Progenitor cell of endocrine pancreas (in vitro differentiated cells): ENCODE measurements around the gene C11orf58. TPM values are rescaled to one million over a fixed set of nuclear protein-coding genes. Genes with fewer than 3 reads are reported as not detected.

Experiments used
- DNase-seq: peaks from one replicate; pipeline ENCODE4 v3.0.0; 2021; ENCODE audit warnings: low spot score; ENCODE audit not compliant: unreplicated experiment
- H3K27ac Mint-ChIP-seq: 2 replicates; pipeline ENCODE4 v1.8.0; 2021; ENCODE audit warnings: mild to moderate bottlenecking, moderate library complexity, mixed read lengths
- H3K27me3 Mint-ChIP-seq: 2 replicates; pipeline ENCODE4 v1.8.0; 2021; ENCODE audit warnings: mixed read lengths
- H3K36me3 Mint-ChIP-seq: 2 replicates; pipeline ENCODE4 v1.8.0; 2022; ENCODE audit warnings: mixed read lengths; ENCODE audit not compliant: insufficient read depth
- H3K4me1 Mint-ChIP-seq: 2 replicates; pipeline ENCODE4 v1.8.0; 2021; ENCODE audit warnings: low read depth, mixed read lengths
- H3K4me3 Mint-ChIP-seq: 2 replicates; pipeline ENCODE4 v1.8.0; 2021; ENCODE audit warnings: low read depth, mild to moderate bottlenecking, moderate library complexity, mixed read lengths
- H3K9me3 Mint-ChIP-seq: 2 replicates; pipeline ENCODE4 v1.8.0; 2021; ENCODE audit warnings: low read depth, mixed read lengths
- total RNA-seq: library from RNA; stranded (reverse); gene quantifications from 2 replicates; pipeline ENCODE4 v1.2.1, GENCODE V29; 2021
- TF ChIP-seq, protein P1 (sequence below): fragments of 200-600 bp; sonication (generic); IDR thresholded peaks from one replicate; pipeline ENCODE4 v1.5.0; 2021; ENCODE audit warnings: antibody characterized with exemption, mild to moderate bottlenecking; ENCODE audit not compliant: unreplicated experiment

C11orf58 gene
- total RNA-seq, 1 donor from 2014 or later = 162 TPM

DNA sequence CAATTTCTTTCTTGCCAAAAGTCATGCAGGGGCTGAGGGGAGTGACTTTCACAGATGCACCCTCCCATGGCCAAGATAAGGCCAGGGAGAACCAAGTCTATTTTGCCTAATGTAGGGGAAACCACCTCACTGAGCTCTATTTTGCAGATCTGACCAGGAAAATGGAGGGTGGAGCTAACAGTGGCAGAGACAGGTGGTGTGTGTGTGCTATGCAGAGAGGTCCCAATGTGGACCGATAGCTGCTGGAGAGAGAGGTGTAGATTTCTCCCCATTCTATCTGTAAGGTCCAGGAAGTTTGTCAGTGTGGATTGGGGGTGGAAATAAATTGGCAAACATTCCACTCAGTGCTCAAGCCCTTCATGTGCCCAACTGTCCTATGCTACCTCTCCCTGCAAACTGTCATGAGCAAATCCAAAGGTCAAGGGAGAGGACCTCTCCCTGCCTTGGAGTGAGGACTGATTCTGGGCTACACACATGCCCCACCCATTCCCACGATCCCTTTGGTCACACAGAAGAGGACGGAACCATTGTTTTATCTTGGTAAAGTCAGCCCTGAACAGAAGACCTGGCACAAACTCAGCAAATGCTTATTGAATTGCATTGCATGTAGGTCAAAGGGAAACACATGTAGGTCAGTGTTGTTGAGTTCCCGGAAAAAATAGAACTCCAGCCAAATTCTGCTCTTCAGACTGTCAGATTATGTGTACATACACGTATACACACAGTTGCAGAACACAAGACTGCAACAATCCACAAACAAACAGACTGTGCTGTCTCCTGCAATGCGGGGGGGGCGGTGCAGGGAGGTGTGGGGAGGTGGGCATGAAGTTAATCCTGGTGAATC, 65.9 kb downstream of the C11orf58 start:
- H3K36me3 Mint-ChIP-seq = peaks cover 26% of the 10 kb centered on the region
- no peaks in the 10 kb centered on the region for H3K27me3 Mint-ChIP-seq
- H3K9me3 Mint-ChIP-seq = no peaks in the 10 kb centered on the region
- DNase-seq = no peak
- no peak overlapping the region for H3K4me3 Mint-ChIP-seq
- peaks cover 8% of the 10 kb centered on the region for H3K4me1 Mint-ChIP-seq
- TF ChIP-seq, protein P1, sequence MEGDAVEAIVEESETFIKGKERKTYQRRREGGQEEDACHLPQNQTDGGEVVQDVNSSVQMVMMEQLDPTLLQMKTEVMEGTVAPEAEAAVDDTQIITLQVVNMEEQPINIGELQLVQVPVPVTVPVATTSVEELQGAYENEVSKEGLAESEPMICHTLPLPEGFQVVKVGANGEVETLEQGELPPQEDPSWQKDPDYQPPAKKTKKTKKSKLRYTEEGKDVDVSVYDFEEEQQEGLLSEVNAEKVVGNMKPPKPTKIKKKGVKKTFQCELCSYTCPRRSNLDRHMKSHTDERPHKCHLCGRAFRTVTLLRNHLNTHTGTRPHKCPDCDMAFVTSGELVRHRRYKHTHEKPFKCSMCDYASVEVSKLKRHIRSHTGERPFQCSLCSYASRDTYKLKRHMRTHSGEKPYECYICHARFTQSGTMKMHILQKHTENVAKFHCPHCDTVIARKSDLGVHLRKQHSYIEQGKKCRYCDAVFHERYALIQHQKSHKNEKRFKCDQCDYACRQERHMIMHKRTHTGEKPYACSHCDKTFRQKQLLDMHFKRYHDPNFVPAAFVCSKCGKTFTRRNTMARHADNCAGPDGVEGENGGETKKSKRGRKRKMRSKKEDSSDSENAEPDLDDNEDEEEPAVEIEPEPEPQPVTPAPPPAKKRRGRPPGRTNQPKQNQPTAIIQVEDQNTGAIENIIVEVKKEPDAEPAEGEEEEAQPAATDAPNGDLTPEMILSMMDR = no peak
- peak overlapping the region; percentile 77 for H3K27ac Mint-ChIP-seq

DNA sequence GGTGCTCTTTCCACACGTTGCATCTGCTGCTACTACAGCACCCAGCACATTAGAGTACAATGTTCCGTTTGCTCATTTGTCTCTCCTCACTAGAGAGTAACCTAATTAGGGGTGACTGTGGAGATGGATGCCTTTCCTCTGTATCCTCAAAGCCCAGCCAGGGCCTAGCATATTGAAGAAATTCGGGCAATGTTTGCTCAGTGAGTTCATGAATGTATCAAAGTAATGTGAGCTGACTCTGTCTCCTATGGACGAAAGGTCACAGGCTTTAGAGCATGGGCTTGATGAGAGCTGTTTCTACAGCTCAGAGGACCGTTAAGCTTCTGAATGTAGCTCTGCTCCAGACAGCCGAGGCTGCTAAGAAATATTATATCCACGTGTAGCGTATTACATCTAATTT, 67.5 kb downstream of the C11orf58 start:
- TF ChIP-seq, protein P1 = no peak
- Mint-ChIP-seq H3K36me3 (peaks cover 25% of the 10 kb centered on the region), H3K27ac (no peak overlapping the region), H3K4me3 (no peak overlapping the region), H3K27me3 (no peaks in the 10 kb centered on the region), H3K4me1 (no peaks in the 10 kb centered on the region), H3K9me3 (no peaks in the 10 kb centered on the region)
- DNase-seq = no peak

DNA sequence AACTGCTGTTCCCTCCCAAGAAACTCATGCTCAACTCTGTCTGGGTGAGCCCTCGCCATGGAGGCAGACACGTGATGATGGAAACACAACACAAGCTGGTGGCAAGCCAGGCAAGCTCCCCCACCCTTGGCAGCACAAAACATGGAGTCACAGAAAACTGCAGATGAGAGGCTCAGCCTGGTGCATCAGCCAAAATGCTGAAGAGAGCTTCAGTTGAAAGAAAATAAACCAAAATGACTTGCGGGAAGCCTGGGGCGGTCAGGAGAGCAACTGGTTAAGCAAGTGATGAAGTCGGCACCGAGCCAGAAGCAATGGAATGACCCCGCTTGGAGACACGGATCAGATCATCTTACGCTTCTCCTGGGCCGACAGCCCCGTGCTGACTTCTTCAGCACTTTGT, 68.3 kb downstream of the C11orf58 start:
- no peak for DNase-seq
- TF ChIP-seq, protein P1 = no peak
- H3K27ac Mint-ChIP-seq = no peak overlapping the region

GRCh38 chr11:16807306-16807705, 68.9 kb downstream of the C11orf58 start:
- no peak overlapping the region for H3K27ac Mint-ChIP-seq
- peaks cover 29% of the 10 kb centered on the region for H3K36me3 Mint-ChIP-seq
- DNase-seq = no peak
- no peaks in the 10 kb centered on the region for H3K27me3 Mint-ChIP-seq
- H3K4me1 Mint-ChIP-seq = peaks cover 6% of the 10 kb centered on the region
- no peaks in the 10 kb centered on the region for H3K9me3 Mint-ChIP-seq
- TF ChIP-seq, protein P1 = no peak
- H3K4me3 Mint-ChIP-seq = no peak overlapping the region

More for the DNA sequence above, 68.3 kb downstream of the C11orf58 start:
- H3K4me3 Mint-ChIP-seq = no peak overlapping the region
- H3K4me1 Mint-ChIP-seq = peaks cover 2% of the 10 kb centered on the region
- peaks cover 26% of the 10 kb centered on the region for H3K36me3 Mint-ChIP-seq
- no peaks in the 10 kb centered on the region for H3K27me3 Mint-ChIP-seq
- H3K9me3 Mint-ChIP-seq = no peaks in the 10 kb centered on the region
